Uterus (tissue), 4 donors: Measurements from ENCODE around the gene PLD6. TPM values are rescaled to one million over a fixed set of nuclear protein-coding genes. Genes with fewer than 3 reads are reported as not detected.
A peak's percentile ranks its signal among the peaks of the same experiment; 100 is the strongest.

Source experiments
- DNase-seq, 2 donors: peaks; one replicate each; pipeline ENCODE4 v3.0.0-alpha.2; 2019 to 2020
- H3K27ac ChIP-seq, 2 donors: fragments of 200-600 bp; sonication (generic); 1 replicate in 1 of 2; 2 replicates in 1 of 2; pipeline ENCODE4 v1.5.1; 2016 to 2018
- H3K27me3 ChIP-seq, 2 donors: fragments of 200-600 bp; sonication (generic); one replicate each; pipeline ENCODE4 v1.5.1; 2018 to 2019; ENCODE audit warnings: control low read depth in 1 of 2
- H3K36me3 ChIP-seq, 2 donors: fragments of 200-600 bp; sonication (generic); one replicate each; pipeline ENCODE4 v1.5.1; 2019; ENCODE audit warnings: control low read depth in 1 of 2
- H3K4me1 ChIP-seq, 2 donors: fragments of 200-600 bp; sonication (generic); one replicate each; pipeline ENCODE4 v1.5.1; 2018 to 2019; ENCODE audit warnings: control low read depth in 1 of 2
- H3K4me3 ChIP-seq, 2 donors: fragments of 200-600 bp; sonication (generic); 1 replicate in 1 of 2; 2 replicates in 1 of 2; pipeline ENCODE4 v1.5.1; 2018 to 2019; ENCODE audit warnings: mild to moderate bottlenecking in 1 of 2
- H3K9me3 ChIP-seq, 2 donors: fragments of 200-600 bp; sonication (generic); one replicate each; pipeline ENCODE4 v1.5.1; 2019; ENCODE audit warnings: control low read depth in 1 of 2
- CTCF ChIP-seq, 4 experiments: fragments of 200-600 bp in 2 of 4; fragments of 450-650 bp in 2 of 4; sonication (generic) in 2 of 4; IDR thresholded peaks; one replicate each; pipeline ENCODE4 v1.5.1; 2016 to 2019; ENCODE audit warnings: antibody characterized with exemption in 4 of 4, mild to moderate bottlenecking in 2 of 4, moderate library complexity in 1 of 4
- POLR2A ChIP-seq, 2 donors: fragments of 450-650 bp; IDR thresholded peaks; one replicate each; pipeline ENCODE4 v1.6.1; 2016; ENCODE audit warnings: antibody characterized with exemption in 2 of 2, mild to moderate bottlenecking in 1 of 2, moderate library complexity in 1 of 2
- intact Hi-C: fragments of 100-400 bp; cut with DNase I; formaldehyde crosslinking; loops from one replicate; pipeline ENCODE4 v1.15.1; 2023; ENCODE audit warnings: low total_unique reads
- total RNA-seq, 4 donors: library from RNA; depleted of rRNA in 3 of 4; stranded (reverse); fragments of >200 nt in 3 of 4; gene quantifications; one replicate each; pipeline versions ENCODE4 v1.1.0 to v1.2.4, GENCODE V29; 2014 to 2023
- donor health status: DM: yes; HTN: yes; CAD: no.

The PLD6 gene
- total RNA-seq, 4 donors from 2014 or later, result 0.77 to 8.1 (median 5.0) TPM

DNA sequence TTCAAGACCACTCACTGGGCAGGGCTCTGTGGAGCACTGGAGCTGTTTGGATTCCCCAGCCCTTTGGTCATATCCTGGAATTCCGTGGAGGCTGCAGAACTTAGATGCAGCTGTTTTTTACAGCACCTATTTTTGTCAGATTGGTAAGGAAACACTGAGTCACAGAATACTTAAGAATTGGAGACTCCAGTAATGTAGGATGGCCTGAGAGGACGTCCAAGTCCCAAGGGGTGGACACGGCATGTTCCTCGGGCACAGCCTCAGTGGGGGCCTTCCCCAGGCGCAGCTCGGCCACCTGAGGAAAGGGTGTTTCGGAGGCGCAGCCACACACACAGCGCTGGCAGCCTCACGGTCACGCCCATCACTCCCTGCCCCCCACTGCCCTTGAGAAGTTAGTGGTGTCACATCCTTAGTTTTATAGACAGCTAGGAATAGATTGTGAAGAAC is 14.8 kb downstream of the PLD6 start:
- no peaks in the 10 kb centered on the region for H3K9me3 ChIP-seq
- peak overlapping the region; percentile 69 to 75 for H3K27ac ChIP-seq
- intact Hi-C loops, result no loop called here
- no peak overlapping the region for H3K4me3 ChIP-seq
- no peaks in the 10 kb centered on the region for H3K36me3 ChIP-seq
- TF ChIP-seq POLR2A (IDR thresholded peaks at IDR 0.05) (no peak), CTCF (IDR thresholded peaks at IDR 0.05) (no peak)
- H3K4me1 ChIP-seq, result peaks cover 0 to 12% of the 10 kb centered on the region in 2 donors
- peak; percentile 36 to 44 for DNase-seq
- no peaks in the 10 kb centered on the region for H3K27me3 ChIP-seq

DNA sequence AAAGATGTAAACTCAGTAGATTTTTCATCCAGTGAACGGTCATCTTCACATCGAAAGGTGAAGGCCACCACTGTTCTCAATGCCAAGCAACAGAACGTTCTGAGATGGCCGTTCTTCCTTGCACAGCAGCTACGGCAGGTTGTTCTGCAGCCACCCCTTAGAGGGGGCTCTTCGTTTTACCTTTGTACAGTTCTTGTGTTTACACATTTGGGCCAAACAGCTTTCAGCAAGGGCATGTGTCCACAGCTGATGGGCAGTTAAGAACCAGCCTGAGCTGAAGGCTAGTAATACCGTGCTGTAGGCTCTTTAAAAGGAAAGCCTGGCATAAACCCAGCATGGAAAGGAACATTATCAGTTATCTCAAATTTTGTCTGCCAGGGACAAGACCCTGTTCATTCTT is 15.9 kb downstream of the PLD6 start:
- H3K4me3 ChIP-seq, result no peak overlapping the region
- intact Hi-C loops, result no loop called here
- no peak for DNase-seq
- peaks cover 0 to 12% of the 10 kb centered on the region in 2 donors for H3K4me1 ChIP-seq
- TF ChIP-seq POLR2A (IDR thresholded peaks at IDR 0.05) (no peak), CTCF (IDR thresholded peaks at IDR 0.05) (no peak)
- H3K27me3 ChIP-seq, result no peaks in the 10 kb centered on the region
- H3K9me3 ChIP-seq, result no peaks in the 10 kb centered on the region
- H3K36me3 ChIP-seq, result no peaks in the 10 kb centered on the region
- H3K27ac ChIP-seq, result peak overlapping the region; percentile 27 to 75

GRCh38 chr17:17189559-17189958 is 16.6 kb downstream of the PLD6 start:
- H3K27ac ChIP-seq, result peak overlapping the region in 1 of 2 donors; percentile 75
- H3K9me3 ChIP-seq, result no peaks in the 10 kb centered on the region
- no peak for TF ChIP-seq POLR2A (IDR thresholded peaks at IDR 0.05)
- TF ChIP-seq CTCF (IDR thresholded peaks at IDR 0.05), result no peak
- H3K27me3 ChIP-seq, result no peaks in the 10 kb centered on the region
- no peak for DNase-seq
- no peak overlapping the region for H3K4me3 ChIP-seq
- H3K36me3 ChIP-seq, result no peaks in the 10 kb centered on the region
- intact Hi-C loops, result no loop called here
- H3K4me1 ChIP-seq, result peaks cover 0 to 12% of the 10 kb centered on the region in 2 donors

DNA sequence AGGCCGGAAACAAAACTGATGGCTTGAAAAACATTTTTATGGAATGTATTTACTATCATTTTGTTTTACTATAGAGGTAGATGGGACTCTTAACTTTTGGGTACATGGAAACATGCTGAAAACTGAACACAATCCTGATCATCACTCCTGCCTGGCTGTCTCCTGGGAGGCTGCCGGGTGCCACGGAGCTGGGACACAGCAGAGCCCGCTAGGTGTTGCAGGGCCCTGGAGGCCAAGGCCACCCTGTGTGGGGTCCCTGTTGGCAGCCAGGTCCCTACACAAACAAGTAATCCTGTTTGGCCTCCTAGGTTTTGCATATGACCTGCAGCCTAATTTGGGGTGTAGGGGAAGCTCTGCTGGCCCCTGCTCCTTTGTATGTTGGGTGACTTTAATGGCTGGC is 17.5 kb downstream of the PLD6 start:
- H3K36me3 ChIP-seq, result no peaks in the 10 kb centered on the region
- H3K4me1 ChIP-seq, result peaks cover 0 to 12% of the 10 kb centered on the region in 2 donors
- no peaks in the 10 kb centered on the region for H3K27me3 ChIP-seq
- no peak for DNase-seq
- H3K9me3 ChIP-seq, result no peaks in the 10 kb centered on the region
- H3K27ac ChIP-seq, result no peak overlapping the region
- no peak overlapping the region for H3K4me3 ChIP-seq
- intact Hi-C loops, result no loop called here
- no peak for TF ChIP-seq CTCF (IDR thresholded peaks at IDR 0.05)
- TF ChIP-seq POLR2A (IDR thresholded peaks at IDR 0.05), result no peak

- intact Hi-C loops, result no loop called here
- DNase-seq, result no peak
- TF ChIP-seq CTCF (IDR thresholded peaks at IDR 0.05), result no peak
- TF ChIP-seq POLR2A (IDR thresholded peaks at IDR 0.05), result no peak
- H3K4me1 ChIP-seq, result peaks cover 0 to 11% of the 10 kb centered on the region in 2 donors
- no peaks in the 10 kb centered on the region for H3K36me3 ChIP-seq
- H3K4me3 ChIP-seq, result no peak overlapping the region
- no peaks in the 10 kb centered on the region for H3K27me3 ChIP-seq
- H3K9me3 ChIP-seq, result no peaks in the 10 kb centered on the region
- no peak overlapping the region for H3K27ac ChIP-seq
Measured at GRCh38 chr17:17186551-17187505, 19.3 kb downstream of the PLD6 start.
